22Rv1 (cell line): ENCODE measurements around the gene LRRC45.

Source experiments
- H3K27ac ChIP-seq: fragments of 450-650 bp; 2 replicates; pipeline ENCODE4 v1.5.1; 2017
- CTCF ChIP-seq: fragments of 450-650 bp; IDR thresholded peaks from 2 replicates; pipeline ENCODE4 v1.5.1; 2017; ENCODE audit warnings: mild to moderate bottlenecking
- ZFX ChIP-seq: fragments of 450-650 bp; IDR thresholded peaks from 2 replicates; pipeline ENCODE4 v1.6.1; 2017; ENCODE audit warnings: antibody characterized with exemption, borderline replicate concordance

LRRC45 gene

GRCh38 chr17:82022981-82023446 lies at the start of gene LRRC45:
LRRC45 (plus strand) TSS chr17:82023305; CDS start chr17:82023644, 339 bp downstream.
- H3K27ac ChIP-seq, result peak within 1 kb of the TSS; percentile 93

GRCh38 chr17:81973432-81973831 lies 49.7 kb upstream of the LRRC45 start:
- TF ChIP-seq CTCF (no peak), ZFX (no peak)
- H3K27ac ChIP-seq, result no peak overlapping the region

More at GRCh38 chr17:82022981-82023446, at the start of gene LRRC45:
- TF ChIP-seq ZFX (no peak), CTCF (no peak)

GRCh38 chr17:81976332-81977210 lies 46.5 kb upstream of the LRRC45 start:
- H3K27ac ChIP-seq, result peak overlapping the region; percentile 84
- TF ChIP-seq CTCF (no peak), ZFX (no peak)

- TF ChIP-seq CTCF (no peak), ZFX (no peak)
- peak within 1 kb of the TSS; percentile 84 for H3K27ac ChIP-seq
Measured at GRCh38 chr17:81977211-81977808, 45.8 kb upstream of the LRRC45 start, which contains the start of gene ASPSCR1. ASPSCR1 (plus strand) TSS chr17:81977629; CDS start chr17:81977647, 18 bp downstream.

GRCh38 chr17:81978524-81979298 lies 44.4 kb upstream of the LRRC45 start:
- peak overlapping the region; percentile 84 for H3K27ac ChIP-seq
- TF ChIP-seq CTCF (no peak), ZFX (no peak)

- no peak overlapping the region for H3K27ac ChIP-seq
- TF ChIP-seq ZFX, result no peak
- no peak for TF ChIP-seq CTCF
Measured at GRCh38 chr17:81980122-81980521, 43.0 kb upstream of the LRRC45 start.
